ENCODE data around the gene C19orf33.

- no peak for TF ChIP-seq CTCF (IDR thresholded peaks at IDR 0.05)
- no peak for TF ChIP-seq POLR2A (IDR thresholded peaks at IDR 0.05)
These were observed 15.8 kb upstream of the C19orf33 start for GRCh38 chr19:38288123-38288855.

Data from heart left ventricle (tissue), 13 donors.